Activated B cell treated with CpG ODN at 0.5 μM for 24 hours (primary cell): ENCODE data around the gene MVB12B. TPM values are rescaled to one million over a fixed set of nuclear protein-coding genes. Genes with fewer than 3 reads are reported as not detected.

Experiments
- ATAC-seq: fragments of 200-7000 bp; cut with Tn5 transposase; one replicate; pipeline ENCODE4 v1.10.0; 2021; ENCODE audit warnings: low read depth, mild to moderate bottlenecking, moderate library complexity
- CTCF ChIA-PET: fragments of 350-600 bp; sonication (Branson Sonifier 250); formaldehyde crosslinking; loops from one replicate; lab custom pipeline; 2021; ENCODE audit warnings: antibody characterized with exemption; lab: Charles Lee
- POLR2A ChIA-PET: fragments of 350-600 bp; sonication (Branson Sonifier 250); formaldehyde crosslinking; loops from one replicate; lab custom pipeline; 2021; ENCODE audit warnings: antibody characterized with exemption; lab: Charles Lee
- DNase-seq: peaks from one replicate; pipeline ENCODE4 v3.0.0; 2022
- H3K27ac Mint-ChIP-seq: one replicate; pipeline ENCODE4 v1.8.0; 2020; ENCODE audit warnings: mixed read lengths
- H3K27me3 Mint-ChIP-seq: one replicate; pipeline ENCODE4 v1.8.0; 2021; ENCODE audit warnings: mixed read lengths
- H3K36me3 Mint-ChIP-seq: one replicate; pipeline ENCODE4 v1.8.0; 2021; ENCODE audit warnings: low read depth, mixed read lengths
- H3K4me1 Mint-ChIP-seq: one replicate; pipeline ENCODE4 v1.8.0; 2021; ENCODE audit warnings: mixed read lengths
- H3K4me3 Mint-ChIP-seq: one replicate; pipeline ENCODE4 v1.8.0; 2020; ENCODE audit warnings: mild to moderate bottlenecking, mixed read lengths
- H3K9me3 Mint-ChIP-seq: one replicate; pipeline ENCODE4 v1.8.0; 2020; ENCODE audit warnings: mixed read lengths
- intact Hi-C: fragments of 100-400 bp; cut with micrococcal nuclease; formaldehyde crosslinking; loops from one replicate; pipeline ENCODE4 v1.15.1; 2024
- total RNA-seq: library from RNA; stranded (reverse); gene quantifications from 2 replicates; pipeline ENCODE4 v1.2.3, GENCODE V29; 2022
- TF ChIP-seq, protein P1 (sequence below): fragments of 200-600 bp; IDR thresholded peaks from one replicate; pipeline ENCODE4 v1.8.0; 2022; ENCODE audit warnings: antibody characterized with exemption, mild to moderate bottlenecking

Gene MVB12B
- total RNA-seq, 1 donor from 2014 or later, result 2.5 TPM

DNA sequence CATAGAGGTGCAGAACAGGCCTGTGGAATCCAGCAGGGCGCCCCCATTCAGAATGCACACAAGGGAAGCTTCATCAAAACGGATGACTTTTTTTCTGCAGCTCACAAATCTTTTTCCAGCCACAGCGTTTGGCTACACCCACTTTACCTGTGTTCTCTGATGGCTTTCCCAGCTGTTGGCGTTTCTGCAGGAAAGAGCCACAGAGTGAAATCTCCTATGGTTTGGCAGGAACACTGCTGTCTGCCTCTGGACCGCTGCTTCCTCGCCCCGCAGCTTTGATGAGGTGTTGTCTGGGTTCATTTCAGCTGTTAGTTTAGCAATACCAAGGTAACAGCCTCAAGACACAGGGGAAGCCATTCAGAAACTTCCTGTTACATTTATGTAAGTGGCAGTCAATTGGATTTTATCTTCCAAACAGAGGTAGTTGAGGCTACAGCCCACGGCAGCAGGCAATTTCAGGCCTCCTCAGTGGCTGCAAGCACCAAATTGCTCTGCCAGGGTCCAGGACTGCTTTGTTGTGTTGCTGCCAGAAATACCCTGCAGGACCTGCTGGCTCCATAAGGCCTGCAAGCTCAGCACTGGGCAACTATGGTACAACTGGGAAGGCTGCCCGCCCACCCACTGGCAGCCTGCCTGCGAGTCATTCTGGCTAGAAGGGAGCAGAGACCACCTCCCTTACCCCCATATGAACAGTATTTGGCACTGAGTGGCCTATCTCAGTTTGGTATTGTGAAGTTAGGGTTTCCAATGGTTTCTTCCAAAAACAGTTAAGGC lies 96.7 kb downstream of the MVB12B start:
- H3K27ac Mint-ChIP-seq, result no peak overlapping the region
- ChIA-PET POLR2A (no interaction called here), CTCF (no interaction called here)
- no peak overlapping the region for H3K4me3 Mint-ChIP-seq
- DNase-seq (no peak), ATAC-seq (no peak)
- H3K4me1 Mint-ChIP-seq, result peaks cover 2% of the 10 kb centered on the region
- intact Hi-C loops, result no loop called here
- TF ChIP-seq, protein P1, sequence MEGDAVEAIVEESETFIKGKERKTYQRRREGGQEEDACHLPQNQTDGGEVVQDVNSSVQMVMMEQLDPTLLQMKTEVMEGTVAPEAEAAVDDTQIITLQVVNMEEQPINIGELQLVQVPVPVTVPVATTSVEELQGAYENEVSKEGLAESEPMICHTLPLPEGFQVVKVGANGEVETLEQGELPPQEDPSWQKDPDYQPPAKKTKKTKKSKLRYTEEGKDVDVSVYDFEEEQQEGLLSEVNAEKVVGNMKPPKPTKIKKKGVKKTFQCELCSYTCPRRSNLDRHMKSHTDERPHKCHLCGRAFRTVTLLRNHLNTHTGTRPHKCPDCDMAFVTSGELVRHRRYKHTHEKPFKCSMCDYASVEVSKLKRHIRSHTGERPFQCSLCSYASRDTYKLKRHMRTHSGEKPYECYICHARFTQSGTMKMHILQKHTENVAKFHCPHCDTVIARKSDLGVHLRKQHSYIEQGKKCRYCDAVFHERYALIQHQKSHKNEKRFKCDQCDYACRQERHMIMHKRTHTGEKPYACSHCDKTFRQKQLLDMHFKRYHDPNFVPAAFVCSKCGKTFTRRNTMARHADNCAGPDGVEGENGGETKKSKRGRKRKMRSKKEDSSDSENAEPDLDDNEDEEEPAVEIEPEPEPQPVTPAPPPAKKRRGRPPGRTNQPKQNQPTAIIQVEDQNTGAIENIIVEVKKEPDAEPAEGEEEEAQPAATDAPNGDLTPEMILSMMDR, result no peak
- H3K27me3 Mint-ChIP-seq, result peaks cover 3% of the 10 kb centered on the region
- no peaks in the 10 kb centered on the region for H3K36me3 Mint-ChIP-seq
- no peaks in the 10 kb centered on the region for H3K9me3 Mint-ChIP-seq

DNA sequence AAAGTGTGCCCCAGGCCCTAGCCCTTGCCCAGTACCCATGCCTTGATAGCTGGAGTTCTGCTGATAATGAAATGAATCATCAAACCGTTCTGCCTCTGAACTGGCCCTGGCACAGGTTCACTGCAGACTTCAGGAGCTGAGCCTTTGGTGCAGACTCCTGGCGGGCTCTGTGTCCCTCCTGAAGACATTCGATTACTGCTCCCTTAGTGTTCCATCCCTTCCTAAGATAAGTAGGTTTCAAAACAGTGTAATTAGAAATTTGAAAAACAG lies 97.2 kb downstream of the MVB12B start:
- Mint-ChIP-seq H3K9me3 (no peaks in the 10 kb centered on the region), H3K27me3 (peaks cover 3% of the 10 kb centered on the region), H3K4me1 (peaks cover 7% of the 10 kb centered on the region), H3K36me3 (no peaks in the 10 kb centered on the region), H3K27ac (no peak overlapping the region), H3K4me3 (no peak overlapping the region)
- no peak for DNase-seq
- POLR2A ChIA-PET, result no interaction called here
- ATAC-seq, result no peak
- CTCF ChIA-PET, result no interaction called here
- TF ChIP-seq, protein P1, result no peak
- intact Hi-C loops, result no loop called here

DNA sequence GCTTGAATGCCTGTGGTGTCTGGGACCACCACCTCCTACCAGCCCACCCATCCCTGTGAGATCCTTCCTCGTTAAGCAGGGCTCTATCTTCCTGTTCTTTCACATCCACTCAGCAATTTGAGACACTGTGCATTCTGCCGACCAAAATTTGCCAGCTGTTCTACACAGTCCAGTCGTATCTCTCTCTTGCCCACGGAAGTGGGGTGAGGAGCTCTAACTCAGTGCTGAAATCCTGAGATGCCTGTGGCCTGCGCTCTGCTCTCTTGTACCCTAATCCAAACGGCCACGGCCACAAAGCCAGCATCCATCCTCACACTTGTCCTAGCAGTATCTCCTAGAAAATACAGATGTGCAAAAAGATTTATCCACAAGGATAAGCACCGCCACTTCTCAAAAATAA lies 97.9 kb downstream of the MVB12B start:
- H3K4me1 Mint-ChIP-seq, result peaks cover 7% of the 10 kb centered on the region
- intact Hi-C loops, result no loop called here
- ChIA-PET POLR2A (no interaction called here), CTCF (no interaction called here)
- H3K9me3 Mint-ChIP-seq, result no peaks in the 10 kb centered on the region
- H3K27ac Mint-ChIP-seq, result no peak overlapping the region
- no peaks in the 10 kb centered on the region for H3K36me3 Mint-ChIP-seq
- TF ChIP-seq, protein P1, result no peak
- no peak for DNase-seq
- H3K27me3 Mint-ChIP-seq, result peaks cover 3% of the 10 kb centered on the region
- no peak overlapping the region for H3K4me3 Mint-ChIP-seq
- ATAC-seq, result no peak

GRCh38 chr9:126428534-126429175 lies 102.0 kb downstream of the MVB12B start:
- no peak for ATAC-seq
- ChIA-PET CTCF (interaction anchor here (0.8 kb wide), 1 partner anchor 129 kb away, joined by 3 read pairs; no protein-coding TSS in a partner anchor), POLR2A (no interaction called here)
- H3K27ac Mint-ChIP-seq, result no peak overlapping the region
- H3K27me3 Mint-ChIP-seq, result peaks cover 6% of the 10 kb centered on the region
- H3K4me3 Mint-ChIP-seq, result no peak overlapping the region
- no peaks in the 10 kb centered on the region for H3K9me3 Mint-ChIP-seq
- TF ChIP-seq, protein P1, result no peak
- peaks cover 15% of the 10 kb centered on the region for H3K4me1 Mint-ChIP-seq
- no peaks in the 10 kb centered on the region for H3K36me3 Mint-ChIP-seq
- intact Hi-C loops, result no loop called here
- DNase-seq, result no peak

- ChIA-PET POLR2A (no interaction called here), CTCF (no interaction called here)
- Mint-ChIP-seq H3K4me3 (no peak overlapping the region), H3K36me3 (no peaks in the 10 kb centered on the region), H3K27ac (no peak overlapping the region), H3K4me1 (peaks cover 15% of the 10 kb centered on the region), H3K27me3 (peaks cover 6% of the 10 kb centered on the region), H3K9me3 (no peaks in the 10 kb centered on the region)
- intact Hi-C loops, result no loop called here
- no peak for ATAC-seq
- no peak for DNase-seq
- TF ChIP-seq, protein P1, result no peak
Observed at GRCh38 chr9:126429190-126429589, 102.6 kb downstream of the MVB12B start.
